K562 (cell line): ENCODE measurements around the gene ATRIP. TPM values are rescaled to one million over a fixed set of nuclear protein-coding genes. Genes with fewer than 3 reads are reported as not detected.
A peak's percentile ranks its signal among the peaks of the same experiment; 100 is the strongest.

Source experiments
- ATAC-seq: fragments of 200-7000 bp; cut with Tn5 transposase; 3 replicates; pipeline ENCODE4 v1.9.1; 2020; ENCODE audit warnings: moderate library complexity
- BruUV-seq: library from RNA; stranded (reverse); fragments of 400-500 nt; replicated peaks from 2 replicates; lab custom pipeline; 2021; lab: Mats Ljungman, UMichigan
- CTCF ChIA-PET: fragments of 300-600 bp; formaldehyde crosslinking; extraction: SDS; loops from one replicate; lab custom pipeline; 2021; ENCODE audit warnings: low intra/inter-chr PET ratio; lab: Yijun Ruan, JAX
- POLR2A ChIA-PET: fragments of 300-600, 350-650 bp; sonication (Branson Sonifier 250); formaldehyde crosslinking; extraction: SDS; loops from one replicate; lab custom pipeline; 2021; ENCODE audit warnings: antibody characterized with exemption, inconsistent platforms; lab: Yijun Ruan, JAX
- DNase-seq, 4 experiments: peaks; one replicate each; pipeline versions ENCODE4 v3.0.0 to v3.0.0-alpha.2; 2011 to 2018; ENCODE audit warnings: low spot score in 3 of 4, mixed read lengths in 3 of 4; ENCODE audit errors: extremely low read depth in 1 of 4
- FAIRE-seq: peaks from 2 replicates; lab custom pipeline; 2011; peaks lifted over from hg19 to GRCh38; lab: Jason Lieb, UNC
- H2AFZ ChIP-seq: 2 replicates; pipeline ENCODE4 v1.6.0; 2011; ENCODE audit warnings: low read depth, low read length, control low read depth, inconsistent platforms
- H3K27ac ChIP-seq: fragments of 200-600 bp; 3 replicates; pipeline ENCODE4 v1.8.0; 2011; ENCODE audit warnings: low read depth, mild to moderate bottlenecking, control low read depth, inconsistent platforms, low read length, moderate library complexity, mixed read lengths; ENCODE audit errors: extremely low read depth
- H3K27me3 ChIP-seq, 2 experiments: fragments of 300-600 bp in 1 of 2; 2 replicates in 1 of 2; 3 replicates in 1 of 2; pipeline versions ENCODE4 v1.6.0 to v1.8.0; 2011; ENCODE audit warnings: inconsistent platforms in 2 of 2, low read length in 2 of 2, mild to moderate bottlenecking in 1 of 2, mixed read lengths in 1 of 2, moderate library complexity in 1 of 2; ENCODE audit not compliant: control insufficient read depth in 2 of 2, insufficient read depth in 2 of 2
- H3K36me3 ChIP-seq: fragments of 300-600 bp; 3 replicates; pipeline ENCODE4 v1.8.0; 2011; ENCODE audit warnings: mild to moderate bottlenecking, low read length, inconsistent platforms; ENCODE audit not compliant: control insufficient read depth, insufficient read depth
- H3K4me1 ChIP-seq, 2 experiments: fragments of 200-600 bp in 1 of 2; replicated peaks in 1 of 2; 2 replicates in 1 of 2; 3 replicates in 1 of 2; pipeline versions ENCODE4 v1.5.1 to v1.8.0; 2011; ENCODE audit warnings: inconsistent platforms in 2 of 2, low read length in 2 of 2, mild to moderate bottlenecking in 1 of 2, mixed read lengths in 1 of 2, moderate library complexity in 1 of 2; ENCODE audit not compliant: control insufficient read depth in 2 of 2, insufficient read depth in 2 of 2
- H3K4me2 ChIP-seq: 2 replicates; pipeline ENCODE4 v1.6.1; 2011; ENCODE audit warnings: low read length, control low read depth, inconsistent platforms, mixed read lengths; ENCODE audit not compliant: insufficient read depth
- H3K4me3 ChIP-seq: fragments of 200-600 bp; sonication (generic), shearing (Covaris generic); 2 replicates; pipeline ENCODE4 v1.5.1; 2016; ENCODE audit warnings: control low read depth, inconsistent platforms
- H3K79me2 ChIP-seq: fragments of 200-600 bp; 3 replicates; pipeline ENCODE4 v1.8.0; 2011; ENCODE audit warnings: low read length, inconsistent platforms; ENCODE audit not compliant: control insufficient read depth, insufficient read depth
- H3K9ac ChIP-seq, 2 experiments: 2 replicates each; pipeline versions ENCODE4 v1.6.0 to v1.6.1; 2011; ENCODE audit warnings: low read depth in 2 of 2, low read length in 2 of 2, control low read depth in 1 of 2, inconsistent platforms in 1 of 2, mild to moderate bottlenecking in 1 of 2, mixed read lengths in 1 of 2; ENCODE audit not compliant: insufficient read depth in 1 of 2
- H3K9me1 ChIP-seq: one replicate; pipeline ENCODE4 v1.6.0; 2011; ENCODE audit warnings: inconsistent platforms, mild to moderate bottlenecking, low read length, moderate library complexity; ENCODE audit not compliant: control insufficient read depth, insufficient read depth
- H3K9me3 ChIP-seq: replicated peaks from 2 replicates; pipeline ENCODE4 v1.5.1; 2011; ENCODE audit warnings: low read depth, low read length, inconsistent platforms; ENCODE audit not compliant: control insufficient read depth, insufficient read depth
- H4K20me1 ChIP-seq: replicated peaks from 2 replicates; pipeline ENCODE4 v1.6.1; 2011; ENCODE audit warnings: low read length, inconsistent platforms, mixed read lengths; ENCODE audit not compliant: control insufficient read depth, insufficient read depth
- L3MBTL2 ChIP-seq: fragments of 450-650 bp; IDR thresholded peaks from 2 replicates; pipeline ENCODE4 v1.6.1; 2016; ENCODE audit warnings: mild to moderate bottlenecking, moderate library complexity
- RHOXF2B ChIP-seq: fragments of 250-450 bp; sonication (Bioruptor Pico); conservative IDR thresholded peaks from 2 replicates; pipeline ENCODE4 v1.5.1; 2021
- WGBS: fragments of 100-300 bp; shearing (Covaris generic); methylation state at CpG from one replicate; pipeline ENCODE4 v1.1.6; 2016; ENCODE audit warnings: low coverage, mixed read lengths; ENCODE audit not compliant: insufficient coverage; ENCODE audit errors: missing lambda C conversion rate; 5-methylcytosine and 5-hydroxymethylcytosine counted together
- in situ Hi-C: fragments of 300-500 bp; cut with MboI; formaldehyde crosslinking; loops from 4 replicates; pipeline ENCODE4 v1.15.0; 2018; ENCODE audit warnings: inconsistent platforms, mixed read lengths
- intact Hi-C: fragments of 100-400 bp; cut with micrococcal nuclease; formaldehyde crosslinking; loops from 2 replicates; pipeline ENCODE4 v1.14.2; 2022
- polyA plus RNA-seq, 8 experiments: library from polyadenylated mRNA; depleted of rRNA in 4 of 8; stranded (reverse) in 5 of 8; unstranded in 3 of 8; fragments of >200 nt; fragmentation: Nextera tagmentation in 2 of 8; fragmentation: Illumina TruSeq in 1 of 8; extraction: Ambion mirVana in 2 of 8; extraction: Trizol in 1 of 8; gene quantifications; 2 replicates each; pipeline versions ENCODE4 v1.2.1 to v1.2.3, GENCODE V29; 2011 to 2014; ENCODE audit warnings: inconsistent platforms in 1 of 8, missing spikeins in 1 of 8
- total RNA-seq, 7 experiments: library from RNA; depleted of rRNA in 6 of 7; stranded (reverse); fragments of >200 nt in 6 of 7; fragmentation: Illumina TruSeq in 2 of 7; extraction: Trizol in 2 of 7; gene quantifications; 2 replicates each; pipeline versions ENCODE4 v1.2.1 to v1.2.3, GENCODE V29; 2011 to 2021; ENCODE audit warnings: low replicate concordance in 1 of 7
- TF ChIP-seq, protein P1 (sequence below): fragments of 450-650 bp; IDR thresholded peaks from 2 replicates; pipeline ENCODE4 v1.6.1; 2016; ENCODE audit warnings: mild to moderate bottlenecking, moderate library complexity
- TF ChIP-seq, protein P2 (sequence below): sonication (generic); formaldehyde crosslinking; IDR thresholded peaks from 2 replicates; pipeline ENCODE4 v1.9.0; 2022; ENCODE audit warnings: mild to moderate bottlenecking, missing genetic modification reagents
- TF ChIP-seq, protein P3 (sequence below), 2 experiments: IDR thresholded peaks; 2 replicates each; pipeline ENCODE4 v1.6.1; 2011; ENCODE audit warnings: borderline replicate concordance in 1 of 2, control low read depth in 1 of 2, low read depth in 1 of 2, low read length in 1 of 2, mild to moderate bottlenecking in 1 of 2, mixed read lengths in 1 of 2, moderate library complexity in 1 of 2; ENCODE audit not compliant: insufficient read depth in 1 of 2, insufficient read length in 1 of 2, poor library complexity in 1 of 2, severe bottlenecking in 1 of 2; ENCODE audit errors: extremely low read depth in 1 of 2

The ATRIP gene
- total and polyA plus RNA-seq, 9 of the 15 experiments (the other 6 are each of a cell fraction or from before 2014, with no cell fraction given) = 1.7 to 15.7 (median 10.5) TPM

DNA sequence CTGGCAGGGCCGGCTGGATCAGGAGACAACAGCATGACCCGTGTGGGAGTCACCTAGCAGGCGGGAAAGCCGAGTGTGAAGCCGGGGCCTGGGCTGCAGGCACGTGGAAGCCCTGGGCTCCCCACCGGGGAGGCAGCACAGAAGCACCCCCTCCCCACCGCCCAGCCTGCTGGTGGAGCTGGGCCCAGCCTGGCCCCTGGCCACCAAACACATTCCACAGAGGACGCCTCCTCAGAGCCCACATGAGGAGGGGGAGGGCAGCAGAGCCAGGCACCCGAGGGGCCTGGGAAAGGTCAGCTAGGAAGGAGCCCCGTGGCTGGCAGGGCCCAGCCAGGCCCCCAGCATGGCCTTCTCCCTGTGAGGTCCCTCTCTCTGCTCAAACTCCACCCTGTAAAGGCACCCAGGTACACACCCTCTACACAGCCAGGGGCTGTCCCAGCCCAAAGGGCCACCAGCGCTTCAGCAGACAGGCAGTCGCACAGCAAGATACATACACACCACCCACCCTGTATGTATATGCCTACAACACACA, 21.2 kb upstream of the ATRIP start:
- no peaks in the 10 kb centered on the region for H3K9me3 ChIP-seq
- peaks cover 3 to 47% of the 10 kb centered on the region in 2 experiments; a peak in 4 of 5 replicates for H3K4me1 ChIP-seq
- no TSS peak for BruUV-seq
- intact Hi-C loops (no loop called here), in situ Hi-C loops (no loop called here)
- CTCF ChIA-PET = no interaction called here
- no peaks in the 10 kb centered on the region for H3K36me3 ChIP-seq
- TF ChIP-seq, protein P1, sequence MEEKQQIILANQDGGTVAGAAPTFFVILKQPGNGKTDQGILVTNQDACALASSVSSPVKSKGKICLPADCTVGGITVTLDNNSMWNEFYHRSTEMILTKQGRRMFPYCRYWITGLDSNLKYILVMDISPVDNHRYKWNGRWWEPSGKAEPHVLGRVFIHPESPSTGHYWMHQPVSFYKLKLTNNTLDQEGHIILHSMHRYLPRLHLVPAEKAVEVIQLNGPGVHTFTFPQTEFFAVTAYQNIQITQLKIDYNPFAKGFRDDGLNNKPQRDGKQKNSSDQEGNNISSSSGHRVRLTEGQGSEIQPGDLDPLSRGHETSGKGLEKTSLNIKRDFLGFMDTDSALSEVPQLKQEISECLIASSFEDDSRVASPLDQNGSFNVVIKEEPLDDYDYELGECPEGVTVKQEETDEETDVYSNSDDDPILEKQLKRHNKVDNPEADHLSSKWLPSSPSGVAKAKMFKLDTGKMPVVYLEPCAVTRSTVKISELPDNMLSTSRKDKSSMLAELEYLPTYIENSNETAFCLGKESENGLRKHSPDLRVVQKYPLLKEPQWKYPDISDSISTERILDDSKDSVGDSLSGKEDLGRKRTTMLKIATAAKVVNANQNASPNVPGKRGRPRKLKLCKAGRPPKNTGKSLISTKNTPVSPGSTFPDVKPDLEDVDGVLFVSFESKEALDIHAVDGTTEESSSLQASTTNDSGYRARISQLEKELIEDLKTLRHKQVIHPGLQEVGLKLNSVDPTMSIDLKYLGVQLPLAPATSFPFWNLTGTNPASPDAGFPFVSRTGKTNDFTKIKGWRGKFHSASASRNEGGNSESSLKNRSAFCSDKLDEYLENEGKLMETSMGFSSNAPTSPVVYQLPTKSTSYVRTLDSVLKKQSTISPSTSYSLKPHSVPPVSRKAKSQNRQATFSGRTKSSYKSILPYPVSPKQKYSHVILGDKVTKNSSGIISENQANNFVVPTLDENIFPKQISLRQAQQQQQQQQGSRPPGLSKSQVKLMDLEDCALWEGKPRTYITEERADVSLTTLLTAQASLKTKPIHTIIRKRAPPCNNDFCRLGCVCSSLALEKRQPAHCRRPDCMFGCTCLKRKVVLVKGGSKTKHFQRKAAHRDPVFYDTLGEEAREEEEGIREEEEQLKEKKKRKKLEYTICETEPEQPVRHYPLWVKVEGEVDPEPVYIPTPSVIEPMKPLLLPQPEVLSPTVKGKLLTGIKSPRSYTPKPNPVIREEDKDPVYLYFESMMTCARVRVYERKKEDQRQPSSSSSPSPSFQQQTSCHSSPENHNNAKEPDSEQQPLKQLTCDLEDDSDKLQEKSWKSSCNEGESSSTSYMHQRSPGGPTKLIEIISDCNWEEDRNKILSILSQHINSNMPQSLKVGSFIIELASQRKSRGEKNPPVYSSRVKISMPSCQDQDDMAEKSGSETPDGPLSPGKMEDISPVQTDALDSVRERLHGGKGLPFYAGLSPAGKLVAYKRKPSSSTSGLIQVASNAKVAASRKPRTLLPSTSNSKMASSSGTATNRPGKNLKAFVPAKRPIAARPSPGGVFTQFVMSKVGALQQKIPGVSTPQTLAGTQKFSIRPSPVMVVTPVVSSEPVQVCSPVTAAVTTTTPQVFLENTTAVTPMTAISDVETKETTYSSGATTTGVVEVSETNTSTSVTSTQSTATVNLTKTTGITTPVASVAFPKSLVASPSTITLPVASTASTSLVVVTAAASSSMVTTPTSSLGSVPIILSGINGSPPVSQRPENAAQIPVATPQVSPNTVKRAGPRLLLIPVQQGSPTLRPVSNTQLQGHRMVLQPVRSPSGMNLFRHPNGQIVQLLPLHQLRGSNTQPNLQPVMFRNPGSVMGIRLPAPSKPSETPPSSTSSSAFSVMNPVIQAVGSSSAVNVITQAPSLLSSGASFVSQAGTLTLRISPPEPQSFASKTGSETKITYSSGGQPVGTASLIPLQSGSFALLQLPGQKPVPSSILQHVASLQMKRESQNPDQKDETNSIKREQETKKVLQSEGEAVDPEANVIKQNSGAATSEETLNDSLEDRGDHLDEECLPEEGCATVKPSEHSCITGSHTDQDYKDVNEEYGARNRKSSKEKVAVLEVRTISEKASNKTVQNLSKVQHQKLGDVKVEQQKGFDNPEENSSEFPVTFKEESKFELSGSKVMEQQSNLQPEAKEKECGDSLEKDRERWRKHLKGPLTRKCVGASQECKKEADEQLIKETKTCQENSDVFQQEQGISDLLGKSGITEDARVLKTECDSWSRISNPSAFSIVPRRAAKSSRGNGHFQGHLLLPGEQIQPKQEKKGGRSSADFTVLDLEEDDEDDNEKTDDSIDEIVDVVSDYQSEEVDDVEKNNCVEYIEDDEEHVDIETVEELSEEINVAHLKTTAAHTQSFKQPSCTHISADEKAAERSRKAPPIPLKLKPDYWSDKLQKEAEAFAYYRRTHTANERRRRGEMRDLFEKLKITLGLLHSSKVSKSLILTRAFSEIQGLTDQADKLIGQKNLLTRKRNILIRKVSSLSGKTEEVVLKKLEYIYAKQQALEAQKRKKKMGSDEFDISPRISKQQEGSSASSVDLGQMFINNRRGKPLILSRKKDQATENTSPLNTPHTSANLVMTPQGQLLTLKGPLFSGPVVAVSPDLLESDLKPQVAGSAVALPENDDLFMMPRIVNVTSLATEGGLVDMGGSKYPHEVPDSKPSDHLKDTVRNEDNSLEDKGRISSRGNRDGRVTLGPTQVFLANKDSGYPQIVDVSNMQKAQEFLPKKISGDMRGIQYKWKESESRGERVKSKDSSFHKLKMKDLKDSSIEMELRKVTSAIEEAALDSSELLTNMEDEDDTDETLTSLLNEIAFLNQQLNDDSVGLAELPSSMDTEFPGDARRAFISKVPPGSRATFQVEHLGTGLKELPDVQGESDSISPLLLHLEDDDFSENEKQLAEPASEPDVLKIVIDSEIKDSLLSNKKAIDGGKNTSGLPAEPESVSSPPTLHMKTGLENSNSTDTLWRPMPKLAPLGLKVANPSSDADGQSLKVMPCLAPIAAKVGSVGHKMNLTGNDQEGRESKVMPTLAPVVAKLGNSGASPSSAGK = peak; percentile 49; the same call in 1 of the 2 replicates
- TF ChIP-seq L3MBTL2 (peak; percentile 52), RHOXF2B (CRISPR knock-in tag) (no peak)
- TF ChIP-seq, protein P2, sequence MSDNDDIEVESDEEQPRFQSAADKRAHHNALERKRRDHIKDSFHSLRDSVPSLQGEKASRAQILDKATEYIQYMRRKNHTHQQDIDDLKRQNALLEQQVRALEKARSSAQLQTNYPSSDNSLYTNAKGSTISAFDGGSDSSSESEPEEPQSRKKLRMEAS (CRISPR knock-in tag) = peak; percentile 47; the same call in 1 of the 2 replicates
- TF ChIP-seq, protein P3, sequence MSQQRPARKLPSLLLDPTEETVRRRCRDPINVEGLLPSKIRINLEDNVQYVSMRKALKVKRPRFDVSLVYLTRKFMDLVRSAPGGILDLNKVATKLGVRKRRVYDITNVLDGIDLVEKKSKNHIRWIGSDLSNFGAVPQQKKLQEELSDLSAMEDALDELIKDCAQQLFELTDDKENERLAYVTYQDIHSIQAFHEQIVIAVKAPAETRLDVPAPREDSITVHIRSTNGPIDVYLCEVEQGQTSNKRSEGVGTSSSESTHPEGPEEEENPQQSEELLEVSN (IDR thresholded peaks at IDR 0.05; ENCODE audit: borderline replicate concordance in 1 of 2, extremely low read depth in 1 of 2, insufficient read depth in 1 of 2, insufficient read length in 1 of 2, low read depth in 1 of 2, low read length in 1 of 2, poor library complexity in 1 of 2, severe bottlenecking in 1 of 2) = peak; percentile 67 to 88
- H3K9ac ChIP-seq = peak overlapping the region in 1 of 2 experiments; percentile 83; a peak in 2 of 4 replicates
- H3K27ac ChIP-seq = no peak overlapping the region
- no peaks in the 10 kb centered on the region; the same call in 2 of the 3 replicates for H3K79me2 ChIP-seq
- H4K20me1 ChIP-seq = no peaks in the 10 kb centered on the region
- peak in 1 of 4 experiments; percentile 18 for DNase-seq
- no peak overlapping the region for H3K4me2 ChIP-seq
- POLR2A ChIA-PET = no interaction called here
- no peaks in the 10 kb centered on the region for H3K9me1 ChIP-seq
- no peak for ATAC-seq
- H2AFZ ChIP-seq = no peak overlapping the region
- H3K4me3 ChIP-seq = no peak overlapping the region
- WGBS = 36% methylated on average over 4 of the region's 13 CpGs
- H3K27me3 ChIP-seq = no peaks in the 10 kb centered on the region
- no peak for FAIRE-seq
